HTR-8/SVneo (cell line): ENCODE measurements around the gene TBC1D2B.
"Not testable (repeated sequence)": the region's sequence is repeated elsewhere in the genome, so short reads cannot be mapped to it uniquely, and the experiment has no call there.

Experiments used
- DNase-seq: peaks from one replicate; pipeline ENCODE4 v3.0.0; 2011; ENCODE audit warnings: low spot score, mixed read lengths; ENCODE audit not compliant: insufficient read length
- FAIRE-seq: peaks from 2 replicates; lab custom pipeline; 2011; peaks lifted over from hg19 to GRCh38; lab: Jason Lieb, UNC

Gene TBC1D2B

DNA sequence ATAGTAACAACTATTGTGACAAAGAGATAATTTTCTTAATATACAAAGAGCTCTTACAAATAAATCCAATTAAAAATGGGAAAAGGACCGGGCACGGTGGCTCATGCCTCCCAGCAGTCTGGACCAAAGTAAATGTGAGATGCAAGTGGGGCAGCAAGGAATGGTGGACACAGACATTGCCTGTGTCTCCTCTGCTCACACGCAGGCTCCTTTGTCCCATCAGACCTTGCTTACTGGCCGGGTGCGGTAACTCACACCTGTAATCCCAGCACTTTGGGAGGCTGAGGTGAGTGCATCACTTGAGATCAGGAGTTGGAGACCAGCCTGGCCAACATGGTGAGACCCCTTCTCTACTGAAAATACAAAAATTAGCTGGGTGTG, 110.3 kb downstream of the TBC1D2B start:
- not testable (repeated sequence) for DNase-seq, FAIRE-seq

DNA sequence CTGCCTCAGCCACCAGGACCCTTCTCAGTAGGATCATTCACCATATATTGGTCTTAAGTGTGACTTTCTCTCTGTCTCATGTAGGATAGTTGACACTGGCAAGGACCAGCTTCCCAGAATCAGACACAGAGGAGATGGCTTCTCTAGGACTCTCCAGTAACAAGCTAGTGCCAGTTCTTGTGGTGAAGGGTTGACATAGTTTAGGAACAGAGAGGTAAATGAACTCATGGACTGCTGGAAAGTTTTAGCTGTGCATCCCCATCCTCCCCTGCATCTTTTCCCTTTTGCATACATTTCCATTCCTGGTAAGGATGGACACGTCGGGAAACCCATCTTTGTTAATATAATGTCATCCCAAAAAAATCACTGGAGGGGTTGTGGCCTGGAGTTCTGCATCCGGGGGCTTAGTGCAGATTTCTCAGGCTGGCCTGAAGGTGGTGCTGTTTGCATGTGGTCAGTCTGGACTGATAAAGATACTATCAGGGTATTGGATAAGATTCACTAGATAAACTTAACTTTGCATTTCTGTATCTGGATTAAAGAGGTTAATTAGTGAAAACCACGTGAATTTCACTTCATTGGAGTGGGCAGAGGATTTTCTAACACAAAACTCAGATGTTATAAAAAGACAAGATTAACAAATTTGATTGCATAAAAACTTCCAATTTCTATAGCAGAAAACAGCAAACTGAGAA, 110.8 kb downstream of the TBC1D2B start:
- DNase-seq, result peak; percentile 46
- no peak for FAIRE-seq

DNA sequence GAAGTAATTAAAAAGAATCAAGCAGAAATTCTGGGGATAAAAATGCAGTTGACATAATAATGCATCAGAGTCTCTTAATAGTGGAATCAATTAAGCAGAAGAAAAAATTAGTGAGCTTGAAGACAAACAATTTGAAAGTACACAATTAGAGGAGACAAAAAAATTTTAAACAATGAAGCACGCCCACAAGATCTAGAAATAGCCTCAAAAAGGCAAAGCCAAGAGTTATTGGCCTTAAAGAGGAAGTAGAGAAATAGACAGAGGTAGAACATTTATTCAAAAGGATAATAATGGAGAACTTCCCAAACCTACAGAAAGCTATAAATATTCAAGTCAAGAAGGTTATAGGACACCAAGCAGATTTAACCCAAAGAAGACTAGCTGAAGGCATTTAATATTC, 113.3 kb downstream of the TBC1D2B start:
- DNase-seq (no peak), FAIRE-seq (no peak)

- FAIRE-seq (no peak), DNase-seq (peak; percentile 78)
Observed at GRCh38 chr15:77959432-77959879, 118.1 kb downstream of the TBC1D2B start.

GRCh38 chr15:77958716-77959431, 118.6 kb downstream of the TBC1D2B start:
- DNase-seq, FAIRE-seq: not testable (repeated sequence)

- FAIRE-seq, DNase-seq: not testable (repeated sequence)
Observed at GRCh38 chr15:77958021-77958420, 119.5 kb downstream of the TBC1D2B start.

GRCh38 chr15:77953926-77954325, 123.6 kb downstream of the TBC1D2B start:
- DNase-seq, FAIRE-seq: not testable (repeated sequence)

GRCh38 chr15:77952928-77953446, 124.5 kb downstream of the TBC1D2B start:
- DNase-seq, result not testable (repeated sequence)

DNA sequence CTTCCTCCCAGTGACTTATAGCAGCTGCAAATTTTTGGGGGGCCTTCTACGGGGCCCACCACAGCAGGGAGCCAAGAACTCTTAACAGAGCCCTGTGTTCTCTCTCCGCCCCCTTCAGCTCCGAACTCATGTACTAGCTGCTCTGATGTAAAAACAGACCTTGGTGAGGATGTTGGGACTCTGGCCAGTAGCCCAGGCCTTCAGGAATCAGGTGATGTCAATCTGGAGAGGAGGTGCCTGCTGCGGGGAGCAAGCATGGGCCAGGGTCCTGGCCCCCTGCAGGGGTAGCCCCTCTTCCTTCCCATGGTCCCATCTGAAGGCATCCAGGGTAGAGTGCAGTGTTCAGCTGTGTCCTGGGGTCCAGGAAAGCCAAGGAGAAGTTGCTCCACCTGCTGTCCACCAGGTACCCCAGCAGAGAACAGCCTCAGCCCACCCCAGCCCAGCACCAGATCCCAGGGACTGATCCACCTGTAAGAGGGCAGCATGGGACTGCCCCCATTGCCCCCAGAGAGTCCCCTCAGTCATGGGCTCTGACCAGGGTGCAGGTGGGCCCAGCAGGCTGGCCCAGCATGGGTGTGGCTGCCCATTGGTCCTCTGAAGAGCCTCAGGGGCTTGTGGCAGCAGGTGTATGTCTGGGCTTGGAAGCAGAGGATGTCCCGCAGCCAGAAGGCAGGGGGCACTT, 126.3 kb downstream of the TBC1D2B start:
- not testable (repeated sequence) for FAIRE-seq

More at GRCh38 chr15:77952928-77953446, 124.5 kb downstream of the TBC1D2B start:
- not testable (repeated sequence) for FAIRE-seq

DNA sequence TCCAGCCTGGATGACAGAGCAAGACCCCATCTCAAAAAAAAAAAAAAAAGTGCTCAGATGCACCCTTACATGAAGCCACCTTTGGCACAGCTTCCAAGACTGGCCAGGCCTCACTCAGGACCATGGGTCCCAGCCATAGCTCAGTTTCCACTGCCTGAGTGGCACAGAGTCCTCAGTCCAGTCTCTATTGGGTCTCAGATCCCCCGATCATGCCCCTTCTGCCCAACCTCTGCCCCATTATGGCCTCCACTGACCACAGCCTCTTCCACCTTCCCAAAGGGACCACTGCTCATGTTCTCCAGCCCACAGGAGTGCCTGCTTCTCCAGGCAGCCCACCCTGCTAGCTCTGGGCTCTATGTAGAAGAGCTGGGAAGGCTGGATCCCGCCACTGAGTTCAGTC, 127.0 kb downstream of the TBC1D2B start:
- not testable (repeated sequence) for DNase-seq, FAIRE-seq

More for the DNA sequence above, 126.3 kb downstream of the TBC1D2B start:
- not testable (repeated sequence) for DNase-seq

GRCh38 chr15:77945566-77945965, 131.9 kb downstream of the TBC1D2B start:
- FAIRE-seq (no peak), DNase-seq (no peak)
